Astrocyte (in vitro differentiated cells and primary cell): ENCODE data around the gene OSBPL5.

ENCODE experiments used
- EZH2 ChIP-seq: IDR thresholded peaks from 2 replicates; pipeline ENCODE4 v1.6.1; 2012; ENCODE audit warnings: mild to moderate bottlenecking, low read length, inconsistent platforms; ENCODE audit not compliant: insufficient read depth
- TF ChIP-seq, protein P1 (sequence below): IDR thresholded peaks from 2 replicates; pipeline ENCODE4 v1.5.1; 2011; ENCODE audit warnings: low read depth, mild to moderate bottlenecking, inconsistent platforms, low read length, moderate library complexity; ENCODE audit not compliant: insufficient read depth

DNA sequence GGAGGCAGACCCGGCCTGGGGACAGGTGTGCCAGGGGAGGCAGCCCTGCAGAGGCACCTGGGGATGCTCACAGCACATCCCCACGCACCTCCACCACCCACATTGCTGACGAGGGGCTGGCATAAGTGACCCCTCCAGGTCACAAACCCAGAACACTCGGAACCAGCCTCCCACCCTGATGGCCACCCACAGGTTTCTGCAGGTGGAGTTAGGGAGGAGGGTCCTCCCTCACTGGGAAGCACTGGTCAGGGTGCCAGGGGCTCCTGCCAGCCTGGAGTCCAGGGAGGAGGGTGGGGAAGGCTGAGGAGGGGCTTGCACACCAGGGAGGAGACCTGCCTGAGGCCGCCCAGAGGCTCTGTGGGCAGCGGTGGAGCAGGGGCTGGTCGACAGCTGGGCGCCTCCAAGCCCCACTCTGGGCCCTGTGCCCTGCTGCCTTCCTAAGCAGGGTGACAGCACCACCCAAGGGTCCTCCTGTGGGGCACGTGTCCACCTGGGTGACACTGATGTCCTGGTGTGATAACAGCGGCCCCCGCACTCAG is 56.9 kb downstream of the OSBPL5 start:
- TF ChIP-seq, protein P1, sequence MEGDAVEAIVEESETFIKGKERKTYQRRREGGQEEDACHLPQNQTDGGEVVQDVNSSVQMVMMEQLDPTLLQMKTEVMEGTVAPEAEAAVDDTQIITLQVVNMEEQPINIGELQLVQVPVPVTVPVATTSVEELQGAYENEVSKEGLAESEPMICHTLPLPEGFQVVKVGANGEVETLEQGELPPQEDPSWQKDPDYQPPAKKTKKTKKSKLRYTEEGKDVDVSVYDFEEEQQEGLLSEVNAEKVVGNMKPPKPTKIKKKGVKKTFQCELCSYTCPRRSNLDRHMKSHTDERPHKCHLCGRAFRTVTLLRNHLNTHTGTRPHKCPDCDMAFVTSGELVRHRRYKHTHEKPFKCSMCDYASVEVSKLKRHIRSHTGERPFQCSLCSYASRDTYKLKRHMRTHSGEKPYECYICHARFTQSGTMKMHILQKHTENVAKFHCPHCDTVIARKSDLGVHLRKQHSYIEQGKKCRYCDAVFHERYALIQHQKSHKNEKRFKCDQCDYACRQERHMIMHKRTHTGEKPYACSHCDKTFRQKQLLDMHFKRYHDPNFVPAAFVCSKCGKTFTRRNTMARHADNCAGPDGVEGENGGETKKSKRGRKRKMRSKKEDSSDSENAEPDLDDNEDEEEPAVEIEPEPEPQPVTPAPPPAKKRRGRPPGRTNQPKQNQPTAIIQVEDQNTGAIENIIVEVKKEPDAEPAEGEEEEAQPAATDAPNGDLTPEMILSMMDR = no peak
- no peak for TF ChIP-seq EZH2
